Astrocyte (in vitro differentiated cells and primary cell): ENCODE measurements around the gene TATDN3. TPM values are rescaled to one million over a fixed set of nuclear protein-coding genes. Genes with fewer than 3 reads are reported as not detected.

Source experiments
- DNase-seq: peaks from one replicate; pipeline ENCODE4 v3.0.0-alpha.2; 2010; ENCODE audit warnings: low read depth
- FAIRE-seq: peaks from 2 replicates; lab custom pipeline; 2011; peaks lifted over from hg19 to GRCh38; lab: Jason Lieb, UNC
- H2AFZ ChIP-seq: 2 replicates; pipeline ENCODE4 v1.6.0; 2012; ENCODE audit warnings: low read depth, low read length, inconsistent platforms
- H3K27ac ChIP-seq: 2 replicates; pipeline ENCODE4 v1.5.1; 2011; ENCODE audit warnings: low read depth, low read length, inconsistent platforms
- H3K27me3 ChIP-seq: 2 replicates; pipeline ENCODE4 v1.6.0; 2011; ENCODE audit warnings: low read length, inconsistent platforms; ENCODE audit not compliant: insufficient read depth
- H3K36me3 ChIP-seq: 2 replicates; pipeline ENCODE4 v1.5.1; 2011; ENCODE audit warnings: low read length, inconsistent platforms; ENCODE audit not compliant: insufficient read depth
- H3K4me1 ChIP-seq: 2 replicates; pipeline ENCODE4 v1.5.1; 2011; ENCODE audit warnings: low read length, inconsistent platforms; ENCODE audit not compliant: insufficient read depth
- H3K4me2 ChIP-seq: 2 replicates; pipeline ENCODE4 v1.6.0; 2012; ENCODE audit warnings: low read length, inconsistent platforms
- H3K4me3 ChIP-seq: 2 replicates; pipeline ENCODE4 v1.5.1; 2011; ENCODE audit warnings: low read depth, mild to moderate bottlenecking, low read length, inconsistent platforms; ENCODE audit not compliant: insufficient read depth
- H3K79me2 ChIP-seq: 2 replicates; pipeline ENCODE4 v1.6.0; 2012; ENCODE audit warnings: mild to moderate bottlenecking, low read length, inconsistent platforms; ENCODE audit not compliant: insufficient read depth
- H3K9ac ChIP-seq: 2 replicates; pipeline ENCODE4 v1.6.0; 2012; ENCODE audit warnings: mild to moderate bottlenecking, low read length, inconsistent platforms
- H3K9me3 ChIP-seq: 2 replicates; pipeline ENCODE4 v1.5.1; 2012; ENCODE audit warnings: low read depth, mild to moderate bottlenecking, low read length, inconsistent platforms; ENCODE audit not compliant: insufficient read depth
- H4K20me1 ChIP-seq: 2 replicates; pipeline ENCODE4 v1.6.0; 2012; ENCODE audit warnings: low read length, inconsistent platforms; ENCODE audit not compliant: insufficient read depth
- H3K27ac Mint-ChIP-seq: one replicate; pipeline ENCODE4 v1.8.0; 2021; ENCODE audit warnings: mild to moderate bottlenecking, mixed read lengths; ENCODE audit not compliant: unreplicated experiment
- H3K27me3 Mint-ChIP-seq: one replicate; pipeline ENCODE4 v1.8.0; 2021; ENCODE audit warnings: low read depth, mixed read lengths; ENCODE audit not compliant: unreplicated experiment
- H3K36me3 Mint-ChIP-seq: one replicate; pipeline ENCODE4 v1.8.0; 2021; ENCODE audit warnings: low read depth, mixed read lengths; ENCODE audit not compliant: unreplicated experiment
- H3K4me1 Mint-ChIP-seq: one replicate; pipeline ENCODE4 v1.8.0; 2021; ENCODE audit warnings: low read depth, mixed read lengths; ENCODE audit not compliant: unreplicated experiment
- H3K4me3 Mint-ChIP-seq: one replicate; pipeline ENCODE4 v1.8.0; 2021; ENCODE audit warnings: mild to moderate bottlenecking, moderate library complexity, mixed read lengths; ENCODE audit not compliant: unreplicated experiment
- H3K9me3 Mint-ChIP-seq: one replicate; pipeline ENCODE4 v1.8.0; 2021; ENCODE audit warnings: mild to moderate bottlenecking, mixed read lengths; ENCODE audit not compliant: unreplicated experiment
- EZH2 ChIP-seq: IDR thresholded peaks from 2 replicates; pipeline ENCODE4 v1.6.1; 2012; ENCODE audit warnings: mild to moderate bottlenecking, low read length, inconsistent platforms; ENCODE audit not compliant: insufficient read depth
- total RNA-seq: library from RNA; stranded (reverse); gene quantifications from 2 replicates; pipeline ENCODE4 v1.2.1, GENCODE V29; 2021
- TF ChIP-seq, protein P1 (sequence below): IDR thresholded peaks from 2 replicates; pipeline ENCODE4 v1.5.1; 2011; ENCODE audit warnings: low read depth, mild to moderate bottlenecking, inconsistent platforms, low read length, moderate library complexity; ENCODE audit not compliant: insufficient read depth

The TATDN3 gene
- total RNA-seq, 1 donor from 2014 or later: 8.6 TPM

DNA sequence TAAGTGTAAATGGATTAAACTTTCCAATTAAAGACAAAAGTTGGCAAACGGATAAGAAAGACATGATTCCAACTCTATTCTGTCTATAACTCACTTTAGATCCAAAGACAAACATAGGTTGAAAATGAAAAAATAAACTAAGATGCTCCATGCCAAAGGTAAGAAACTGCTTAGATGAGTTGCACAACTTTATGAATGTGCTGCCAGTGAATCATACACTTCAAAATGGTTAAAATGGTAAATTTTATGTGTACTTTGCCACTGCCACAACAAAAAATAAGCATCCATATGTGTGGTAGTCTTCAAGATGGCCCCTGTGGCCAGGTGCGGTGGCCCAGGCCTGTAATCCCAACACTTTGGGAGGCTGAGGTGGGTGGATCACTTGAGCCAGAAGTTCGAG, 45.1 kb upstream of the TATDN3 start:
- H3K4me1 Mint-ChIP-seq: peaks cover 5% of the 10 kb centered on the region
- H3K27me3 Mint-ChIP-seq: no peaks in the 10 kb centered on the region
- DNase-seq: no peak
- peaks cover 14% of the 10 kb centered on the region for H3K79me2 ChIP-seq
- H3K9ac ChIP-seq: no peak overlapping the region
- no peak for TF ChIP-seq EZH2
- TF ChIP-seq, protein P1, sequence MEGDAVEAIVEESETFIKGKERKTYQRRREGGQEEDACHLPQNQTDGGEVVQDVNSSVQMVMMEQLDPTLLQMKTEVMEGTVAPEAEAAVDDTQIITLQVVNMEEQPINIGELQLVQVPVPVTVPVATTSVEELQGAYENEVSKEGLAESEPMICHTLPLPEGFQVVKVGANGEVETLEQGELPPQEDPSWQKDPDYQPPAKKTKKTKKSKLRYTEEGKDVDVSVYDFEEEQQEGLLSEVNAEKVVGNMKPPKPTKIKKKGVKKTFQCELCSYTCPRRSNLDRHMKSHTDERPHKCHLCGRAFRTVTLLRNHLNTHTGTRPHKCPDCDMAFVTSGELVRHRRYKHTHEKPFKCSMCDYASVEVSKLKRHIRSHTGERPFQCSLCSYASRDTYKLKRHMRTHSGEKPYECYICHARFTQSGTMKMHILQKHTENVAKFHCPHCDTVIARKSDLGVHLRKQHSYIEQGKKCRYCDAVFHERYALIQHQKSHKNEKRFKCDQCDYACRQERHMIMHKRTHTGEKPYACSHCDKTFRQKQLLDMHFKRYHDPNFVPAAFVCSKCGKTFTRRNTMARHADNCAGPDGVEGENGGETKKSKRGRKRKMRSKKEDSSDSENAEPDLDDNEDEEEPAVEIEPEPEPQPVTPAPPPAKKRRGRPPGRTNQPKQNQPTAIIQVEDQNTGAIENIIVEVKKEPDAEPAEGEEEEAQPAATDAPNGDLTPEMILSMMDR: no peak
- no peaks in the 10 kb centered on the region for H3K36me3 ChIP-seq
- peaks cover 4% of the 10 kb centered on the region for H3K4me1 ChIP-seq
- H3K4me3 ChIP-seq: no peak overlapping the region
- H4K20me1 ChIP-seq: peaks cover 5% of the 10 kb centered on the region
- H3K27me3 ChIP-seq: no peaks in the 10 kb centered on the region
- FAIRE-seq: no peak
- H3K4me3 Mint-ChIP-seq: no peak overlapping the region
- peaks cover 2% of the 10 kb centered on the region for H3K9me3 Mint-ChIP-seq
- no peak overlapping the region for H3K27ac ChIP-seq
- no peak overlapping the region for H2AFZ ChIP-seq
- H3K4me2 ChIP-seq: no peak overlapping the region
- no peaks in the 10 kb centered on the region for H3K9me3 ChIP-seq
- no peak overlapping the region for H3K27ac Mint-ChIP-seq
- peaks cover 4% of the 10 kb centered on the region for H3K36me3 Mint-ChIP-seq

DNA sequence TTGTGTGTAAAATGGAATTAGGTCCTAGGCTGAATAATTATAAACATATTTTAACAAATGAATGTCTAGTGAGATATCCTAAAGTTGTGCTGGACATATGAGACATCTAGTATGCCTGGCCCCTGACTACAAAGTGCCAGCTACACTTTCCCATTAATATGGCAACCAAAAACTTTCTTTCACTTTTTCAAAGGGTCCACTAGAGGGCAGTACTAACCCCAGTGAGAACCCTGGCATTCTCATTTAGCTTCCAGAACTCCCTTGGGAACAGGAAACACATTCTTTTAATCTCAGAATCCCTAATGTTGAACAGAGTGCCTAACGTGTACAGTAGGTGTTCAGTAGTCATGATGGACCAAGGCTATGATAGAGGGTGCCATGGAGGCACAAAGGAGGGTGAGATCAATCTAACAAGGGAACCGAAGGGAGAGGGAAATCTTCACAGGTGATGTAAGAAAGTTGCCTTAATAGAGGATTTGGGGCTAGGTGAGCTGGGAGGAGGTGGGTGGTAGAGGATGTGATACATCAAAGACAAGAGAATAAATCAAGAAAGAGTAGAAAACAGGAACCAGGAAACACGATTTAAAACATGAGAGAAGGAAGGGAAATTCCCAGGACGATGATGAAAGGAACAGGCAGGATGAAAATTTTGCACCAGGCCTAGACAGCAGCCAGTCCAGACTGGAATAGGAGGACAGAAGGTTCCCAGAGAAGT, 41.7 kb upstream of the TATDN3 start:
- Histone ChIP-seq H4K20me1 (peaks cover 9% of the 10 kb centered on the region), H3K27me3 (no peaks in the 10 kb centered on the region), H3K79me2 (peaks cover 5% of the 10 kb centered on the region), H2AFZ (no peak overlapping the region), H3K9me3 (no peaks in the 10 kb centered on the region), H3K27ac (peak overlapping the region; percentile 24), H3K9ac (peak overlapping the region; percentile 54), H3K4me3 (no peak overlapping the region), H3K36me3 (no peaks in the 10 kb centered on the region), H3K4me1 (peaks cover 4% of the 10 kb centered on the region), H3K4me2 (peak overlapping the region; percentile 30)
- FAIRE-seq (no peak), DNase-seq (peak; percentile 52)
- Mint-ChIP-seq H3K27ac (peak overlapping the region; percentile 67), H3K4me3 (no peak overlapping the region), H3K4me1 (peaks cover 9% of the 10 kb centered on the region), H3K9me3 (no peaks in the 10 kb centered on the region), H3K27me3 (no peaks in the 10 kb centered on the region), H3K36me3 (no peaks in the 10 kb centered on the region)
- TF ChIP-seq, protein P1: peak; percentile 86
- TF ChIP-seq EZH2: no peak
